ENCODE measurements around the gene UST.
"Not testable (repeated sequence)": the region's sequence is repeated elsewhere in the genome, so short reads cannot be mapped to it uniquely, and the experiment has no call there.

Gene UST

DNA sequence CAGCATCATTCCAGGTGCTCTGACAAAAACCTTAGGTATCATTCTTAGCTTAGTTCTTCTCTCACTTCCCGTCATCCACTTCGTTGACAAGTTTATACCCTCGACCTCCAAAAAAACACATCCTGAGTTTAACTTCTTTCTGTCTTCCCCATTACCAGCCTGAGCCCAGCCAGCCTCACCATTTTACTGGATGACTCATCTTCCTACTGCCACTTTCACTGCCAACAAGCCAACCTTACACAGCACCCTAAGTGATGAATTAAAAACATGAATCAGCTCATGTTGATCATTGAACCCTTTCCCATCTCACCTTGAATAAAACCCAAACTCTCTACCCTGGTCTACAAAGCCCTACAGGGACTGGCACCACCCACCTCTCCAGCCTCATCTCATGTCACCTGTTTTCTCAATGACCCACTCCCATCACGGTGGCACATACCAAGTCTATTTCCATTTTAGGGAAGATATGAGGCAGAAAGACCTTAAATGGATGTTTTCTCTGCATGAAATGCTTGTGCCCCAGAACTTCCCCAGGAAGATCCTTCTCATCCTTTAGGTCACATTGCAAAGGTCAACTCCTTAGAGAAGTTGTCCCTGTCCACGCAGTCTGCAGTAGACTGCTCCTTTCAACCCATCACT is 9.9 kb upstream of the UST start:
- DNase-seq: no peak

DNA sequence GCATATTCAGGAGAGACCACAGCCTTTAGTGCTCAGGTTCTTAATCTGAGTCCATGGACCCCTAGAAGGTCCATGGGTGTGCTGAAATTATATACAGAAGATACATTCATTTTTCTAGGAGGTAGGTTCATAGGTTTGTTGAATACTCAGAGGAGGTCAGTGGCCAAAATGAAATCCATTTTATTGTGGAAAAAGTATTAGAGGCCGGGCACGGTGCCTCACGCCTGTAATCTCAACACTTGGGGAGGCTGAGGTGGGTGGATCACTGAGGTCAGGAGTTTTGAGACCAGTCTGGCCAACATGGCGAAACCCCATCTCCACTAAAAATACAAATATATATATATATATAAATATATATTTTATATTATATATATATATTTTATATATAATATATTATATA is 9.0 kb upstream of the UST start:
- DNase-seq: no peak

DNA sequence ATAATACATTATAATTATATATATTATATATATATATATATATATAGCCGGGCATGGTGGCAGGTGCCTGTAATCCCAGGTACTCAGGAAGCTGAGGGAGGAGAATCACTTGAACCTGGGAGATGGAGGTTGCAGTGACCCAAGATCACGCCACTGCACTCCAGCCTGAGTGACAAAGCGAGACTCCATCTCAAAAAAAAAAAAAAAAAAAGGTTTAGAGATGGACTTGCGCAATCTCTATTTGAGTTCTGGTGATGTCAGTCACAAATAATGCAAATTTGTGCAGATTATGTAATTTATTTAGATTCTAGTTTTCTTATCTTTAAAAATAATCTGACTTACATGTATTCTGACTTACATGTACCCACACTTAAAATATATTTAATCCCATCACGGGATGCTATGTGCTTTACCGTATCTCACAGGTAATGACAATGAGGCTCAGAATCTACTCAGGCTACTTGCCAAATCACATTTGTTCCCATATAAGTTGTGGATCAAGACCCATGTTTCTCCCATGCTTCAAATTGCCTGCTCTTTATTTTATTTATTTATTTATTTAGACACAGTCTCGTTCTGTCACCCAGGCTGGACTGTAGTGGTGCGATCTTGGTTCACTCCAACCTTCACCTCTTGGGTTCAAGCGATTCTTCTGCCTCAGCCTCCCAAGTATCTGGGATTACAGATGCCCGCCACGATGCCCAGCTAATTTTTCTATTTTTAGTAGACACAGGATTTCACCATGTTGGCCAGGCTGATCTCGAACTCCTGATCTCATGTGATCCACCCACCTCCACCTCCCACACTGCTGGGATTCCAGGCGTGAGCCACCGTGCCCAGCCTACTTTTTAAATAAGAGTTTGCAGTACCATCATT is 7.6 kb upstream of the UST start:
- DNase-seq: no peak

DNA sequence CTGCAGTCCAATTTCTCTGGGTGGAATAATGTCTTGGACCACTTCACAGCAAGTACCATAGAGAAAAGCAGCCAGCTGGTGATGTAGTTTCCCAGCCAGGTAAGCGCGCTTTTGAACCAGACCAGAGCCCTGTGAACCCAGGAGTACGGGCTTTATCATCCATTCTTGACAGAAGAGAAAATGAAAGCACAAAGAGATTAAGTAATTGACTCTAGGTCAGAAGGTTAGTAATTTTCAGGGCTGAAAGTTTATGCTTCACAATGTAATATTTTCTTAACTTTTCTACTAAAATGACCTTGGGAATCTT is 7.1 kb upstream of the UST start:
- DNase-seq: no peak

DNA sequence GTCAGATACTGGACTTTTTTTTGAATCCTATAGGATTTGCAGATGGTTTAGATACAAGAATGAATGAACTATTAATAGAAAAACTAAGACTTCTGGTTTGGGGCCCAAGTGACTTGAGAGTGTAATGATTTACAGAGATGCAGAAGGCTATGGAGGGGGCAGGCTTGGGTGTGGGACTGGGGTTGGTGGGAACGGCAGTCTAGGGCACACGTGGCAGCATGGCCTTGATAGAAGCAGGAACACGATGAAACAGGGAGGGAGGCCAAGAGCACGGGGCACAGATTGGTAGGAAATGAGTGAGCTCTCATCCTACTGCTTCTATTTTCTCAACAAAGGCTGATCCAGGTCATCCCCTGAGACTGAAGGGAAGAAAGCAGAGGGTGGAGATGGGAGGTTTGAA is 3.4 kb upstream of the UST start:
- DNase-seq: no peak

DNA sequence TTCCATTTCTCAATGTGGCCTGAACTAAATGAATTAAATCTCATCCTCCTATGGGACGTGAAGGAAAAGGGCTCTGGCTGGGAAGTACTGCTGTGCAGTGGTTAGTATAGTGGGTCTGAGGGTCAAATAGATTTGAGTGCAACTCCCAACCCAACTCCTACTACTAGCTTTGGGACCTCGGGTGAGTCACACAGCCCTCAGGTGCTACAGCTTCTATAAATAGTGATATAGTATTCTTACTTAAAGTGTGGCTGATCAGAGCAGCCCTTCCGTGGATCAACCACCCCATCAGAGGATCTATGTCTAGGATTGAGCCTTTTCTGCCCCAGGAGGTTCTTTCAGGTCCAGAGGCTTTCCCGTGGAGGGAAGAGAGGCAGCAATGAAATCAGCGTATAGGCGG is 904 bp upstream of the UST start:
- DNase-seq: no peak

DNA sequence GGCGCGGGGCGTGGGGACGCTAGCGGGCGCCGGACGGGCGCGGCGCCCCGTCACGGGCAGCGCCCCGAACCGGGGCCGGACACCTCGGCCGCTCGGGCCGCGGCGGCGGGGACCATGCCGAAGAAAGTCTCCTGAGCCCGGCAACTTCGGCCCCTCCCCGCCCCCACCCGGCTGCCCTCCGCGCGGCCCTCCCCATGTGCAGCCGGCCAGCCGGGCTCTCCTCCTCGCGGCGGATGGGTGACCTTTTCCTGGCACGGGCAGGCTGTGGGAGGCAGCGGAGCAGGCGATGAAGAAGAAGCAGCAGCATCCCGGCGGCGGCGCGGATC is 278 bp downstream of the UST start:
- no peak for DNase-seq

DNA sequence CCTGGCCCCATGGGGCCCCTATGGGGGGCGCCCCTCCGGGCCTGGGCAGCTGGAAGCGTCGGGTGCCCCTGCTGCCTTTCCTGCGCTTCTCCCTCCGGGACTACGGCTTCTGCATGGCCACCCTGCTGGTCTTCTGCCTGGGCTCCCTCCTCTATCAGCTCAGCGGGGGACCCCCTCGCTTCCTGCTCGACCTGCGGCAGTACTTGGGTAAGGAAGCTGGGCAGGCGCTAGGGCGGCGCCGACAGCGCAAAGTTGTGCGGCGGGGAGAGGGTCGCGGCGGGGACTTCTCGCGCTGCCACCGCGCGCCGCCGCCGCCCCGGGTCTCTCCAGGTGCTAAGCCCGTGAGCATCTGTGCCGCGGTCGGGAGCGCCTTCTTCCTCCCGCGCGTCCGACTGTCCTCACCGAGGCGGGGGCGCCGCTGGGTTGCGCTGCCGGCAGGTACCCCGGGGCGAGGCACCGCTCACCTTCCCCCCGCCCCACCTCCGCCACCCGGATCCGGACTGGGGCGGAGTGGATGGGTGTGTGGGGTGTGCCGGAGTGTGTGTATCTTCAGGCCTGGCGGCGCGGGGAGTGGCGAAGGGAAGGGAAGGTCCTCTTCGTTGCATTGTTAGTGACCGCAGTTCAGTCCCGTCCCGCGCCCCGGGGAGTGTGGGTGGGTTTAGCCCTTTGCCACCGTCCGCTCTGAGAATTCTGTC is 788 bp downstream of the UST start:
- DNase-seq: peak; percentile 66 to 69

DNA sequence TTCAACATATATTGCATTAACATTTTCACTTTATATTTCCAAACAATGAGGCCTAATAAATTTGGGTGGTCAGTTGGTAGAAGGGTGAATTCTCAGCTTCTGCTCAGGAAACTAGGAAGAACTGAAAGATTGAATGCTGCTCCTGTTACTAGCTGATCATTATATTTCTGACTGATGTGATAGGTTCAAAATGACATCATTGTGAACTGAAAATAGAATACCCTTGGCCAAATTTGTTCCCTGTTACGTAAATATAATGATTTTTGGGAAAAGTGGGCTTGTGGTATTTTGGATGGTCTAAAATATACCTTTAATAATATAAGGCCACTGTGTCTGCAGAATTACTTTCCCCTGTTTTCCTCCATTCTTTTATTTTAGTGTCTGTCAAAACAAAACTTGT is 2.8 kb downstream of the UST start:
- DNase-seq: no peak

DNA sequence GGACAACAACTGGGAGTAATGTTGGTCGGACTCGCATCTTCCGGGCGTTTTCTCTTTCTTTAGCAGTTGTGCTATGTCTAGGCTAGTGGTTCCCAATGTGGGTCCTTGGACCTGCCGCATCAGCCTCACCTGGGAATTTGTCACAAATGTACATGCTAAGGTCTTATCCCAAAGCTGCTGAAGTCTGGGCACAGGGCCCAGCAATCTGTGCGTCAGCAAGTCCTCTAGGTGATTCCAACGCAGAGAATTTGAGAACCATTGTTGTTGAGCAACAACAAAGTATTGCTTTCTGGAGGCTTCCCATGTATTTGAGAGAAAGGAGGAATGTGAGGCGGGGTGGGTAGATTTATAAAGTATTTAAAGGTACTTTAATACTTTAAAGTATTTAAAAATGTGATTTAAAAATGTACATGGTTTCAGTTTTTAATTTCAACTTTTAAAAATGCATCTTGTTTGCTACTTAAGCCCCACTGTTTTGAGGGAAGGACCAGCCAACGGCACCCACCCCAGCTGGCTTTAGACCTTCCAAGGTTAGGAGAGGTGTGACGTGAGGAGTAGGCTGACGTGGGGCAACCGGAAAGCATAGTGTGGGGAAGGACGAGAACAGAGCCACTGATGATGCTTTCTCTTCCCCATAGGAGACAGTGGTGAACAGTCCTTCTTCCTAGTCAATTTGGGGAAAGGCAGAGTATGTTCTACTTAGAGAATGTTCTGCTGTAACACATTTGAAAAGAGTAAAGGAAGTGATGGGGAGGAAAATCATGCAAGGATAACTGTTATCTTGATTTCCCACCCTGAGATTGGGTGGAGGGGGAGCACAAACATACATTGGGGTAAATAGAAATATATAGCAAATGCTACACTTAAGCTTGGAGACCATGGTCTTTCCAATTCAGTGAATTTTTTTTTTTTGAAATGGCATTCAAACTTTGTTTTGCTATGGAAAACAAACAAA is 4.3 kb downstream of the UST start:
- DNase-seq: no peak

DNA sequence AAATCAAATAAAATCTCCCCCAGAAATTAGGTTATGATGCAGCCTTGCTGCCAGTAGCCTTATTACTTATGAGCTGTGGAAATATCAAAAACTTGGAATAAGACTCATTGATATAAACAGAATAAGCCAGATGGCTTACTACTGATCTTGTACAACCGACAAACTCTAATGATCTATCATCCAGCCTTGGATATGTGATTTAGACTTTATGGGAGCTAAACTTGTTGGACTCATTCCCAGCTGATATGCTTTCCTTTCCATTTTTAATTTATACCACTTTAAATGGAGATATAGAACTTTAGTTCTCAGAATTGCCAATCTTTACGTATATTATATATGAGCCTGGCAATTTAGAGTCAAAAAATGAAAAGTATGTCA is 5.0 kb downstream of the UST start:
- no peak for DNase-seq

DNA sequence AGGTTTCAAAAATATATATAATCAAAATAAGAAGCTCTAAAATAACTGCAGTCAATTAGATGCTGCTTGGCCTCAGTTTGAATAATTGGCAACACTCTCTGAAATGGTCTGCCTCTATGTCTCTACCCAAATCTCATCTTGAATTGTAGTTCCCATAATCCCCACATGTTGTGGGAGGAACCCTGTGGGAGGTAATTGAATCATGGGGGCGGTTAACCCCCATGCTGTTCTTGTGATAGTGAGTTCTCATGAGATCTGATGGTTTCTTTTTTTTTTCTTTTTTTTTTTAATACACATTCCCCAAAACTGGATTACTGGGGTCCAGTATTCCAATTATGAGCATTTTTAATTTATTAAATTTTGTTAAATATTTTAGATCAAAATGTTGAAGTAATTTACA is 8.5 kb downstream of the UST start:
- not testable (repeated sequence) for DNase-seq

DNA sequence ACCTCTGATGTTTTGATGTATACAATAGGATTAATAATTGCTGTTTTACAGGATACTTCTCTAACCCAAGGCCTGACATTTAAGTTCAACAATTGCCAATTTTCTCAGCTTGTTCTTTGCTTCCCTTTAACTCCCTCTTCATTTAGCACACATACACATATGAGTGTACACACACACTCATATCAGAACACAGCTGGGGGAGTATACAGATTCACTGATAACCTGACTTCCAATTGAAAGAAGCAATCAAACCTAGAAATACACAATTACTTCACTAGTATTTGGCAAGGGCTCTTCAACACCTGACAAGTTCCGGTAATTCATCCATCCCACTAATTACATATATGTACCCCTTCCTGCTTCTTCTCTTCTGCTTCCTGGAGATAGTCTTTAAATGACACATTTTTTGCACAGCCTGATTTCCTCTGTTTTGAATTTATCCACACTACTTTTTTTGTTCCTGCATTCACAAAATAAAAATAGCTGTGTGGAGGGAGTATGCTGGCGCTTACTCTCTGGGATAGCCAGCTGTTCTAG is 11.2 kb downstream of the UST start:
- DNase-seq: no peak

DNA sequence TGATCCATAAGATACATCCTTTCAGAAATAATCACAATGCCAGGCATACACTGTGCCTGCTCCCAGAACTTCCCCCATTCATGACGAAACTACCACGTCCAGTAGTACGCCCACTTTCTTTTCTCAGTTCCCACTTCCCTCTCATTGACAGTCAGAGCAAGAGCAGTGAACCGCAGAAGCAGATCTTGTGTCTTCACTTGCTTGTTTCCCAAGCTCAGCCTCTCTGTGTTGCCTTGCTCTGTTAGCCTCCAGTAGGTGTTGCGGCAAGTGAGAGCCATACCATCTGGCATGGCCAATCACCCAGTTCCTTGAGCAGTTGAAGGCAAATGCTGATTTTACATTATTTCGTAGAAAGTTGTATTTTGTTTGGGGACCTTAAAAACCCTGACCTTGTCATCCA is 11.7 kb downstream of the UST start:
- DNase-seq: peak; percentile 61 to 85

DNA sequence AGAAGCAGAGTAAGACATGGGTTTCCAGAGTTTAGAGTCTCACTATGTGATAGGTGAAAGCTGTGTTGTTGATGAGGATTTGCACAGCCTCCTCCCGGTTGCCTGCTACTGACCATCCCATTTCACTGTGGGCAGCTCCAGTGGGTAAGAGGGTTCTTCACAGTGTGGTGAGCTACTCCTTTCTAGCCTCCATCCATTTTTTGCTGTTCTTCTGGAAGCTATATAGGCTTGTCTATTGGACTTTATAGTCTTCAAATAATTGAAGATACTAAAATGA is 13.4 kb downstream of the UST start:
- DNase-seq: no peak

DNA sequence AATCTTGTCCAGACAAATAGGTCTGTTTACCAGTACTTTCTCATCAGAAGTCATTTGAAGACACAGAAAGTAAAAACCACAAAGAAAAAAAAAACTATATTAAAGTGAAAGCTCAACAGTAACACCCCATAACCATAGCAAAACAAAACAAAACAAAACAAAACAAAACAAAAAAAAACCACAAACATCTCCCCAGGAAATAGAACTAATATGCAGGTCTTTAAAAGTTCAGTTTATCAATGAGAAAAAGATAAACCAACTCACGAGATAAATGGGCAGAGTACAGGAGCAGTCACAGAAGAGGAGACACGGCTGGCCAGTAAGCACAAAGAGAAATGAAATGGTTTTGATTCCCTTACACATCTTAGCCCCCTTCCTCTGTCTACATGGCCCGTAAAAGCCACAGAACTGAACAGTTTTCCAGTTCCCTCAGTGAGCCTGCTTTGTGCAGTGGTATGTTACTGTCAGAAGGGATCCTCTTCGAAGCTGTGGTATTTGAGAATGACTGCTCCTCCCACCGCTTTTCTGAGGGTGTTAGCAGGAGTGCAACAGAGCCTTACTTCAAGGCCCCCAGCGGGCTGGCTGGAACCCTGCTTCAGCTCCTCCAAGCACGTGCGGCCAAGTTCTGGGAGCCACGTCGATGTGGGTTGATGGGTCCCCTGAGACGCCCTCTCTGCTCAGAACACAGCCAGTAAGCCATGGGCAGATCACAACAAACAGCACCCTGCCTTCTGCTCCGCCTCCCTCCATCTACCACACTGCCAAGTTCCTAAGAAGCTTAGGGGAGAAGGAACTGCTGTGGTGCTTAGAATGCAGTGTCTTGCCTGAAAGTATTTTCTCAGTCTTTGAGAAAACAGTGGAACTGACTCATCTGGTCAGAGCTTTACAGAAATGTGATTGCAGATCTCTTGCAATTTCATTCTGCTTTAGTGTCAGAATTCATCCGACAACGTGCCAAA is 14.0 kb downstream of the UST start:
- peak; percentile 79 to 89 for DNase-seq

DNA sequence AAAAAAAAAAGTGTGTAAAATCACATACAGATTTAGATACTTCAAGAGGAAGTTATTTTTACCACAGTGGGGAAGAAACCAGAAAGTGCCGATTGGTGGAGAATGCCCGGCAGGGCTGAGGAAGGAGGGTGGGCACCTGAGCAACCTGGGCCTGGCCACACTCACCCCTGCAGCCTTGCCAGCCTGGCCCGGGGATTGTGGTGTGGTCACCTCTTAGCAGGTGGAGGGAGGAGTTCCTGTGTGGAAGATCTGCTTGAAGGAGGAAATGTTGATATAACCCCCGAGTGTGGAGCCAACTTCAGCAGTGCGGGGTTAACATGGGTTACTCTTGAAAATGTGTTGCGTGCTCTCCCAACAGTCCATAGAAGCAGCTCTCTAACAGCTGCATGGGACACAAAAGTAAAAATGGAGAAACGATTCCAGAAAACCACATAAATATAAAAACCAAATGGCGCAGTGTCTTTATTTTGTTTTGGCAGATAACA is 14.7 kb downstream of the UST start:
- DNase-seq: peak; percentile 73 to 76

DNA sequence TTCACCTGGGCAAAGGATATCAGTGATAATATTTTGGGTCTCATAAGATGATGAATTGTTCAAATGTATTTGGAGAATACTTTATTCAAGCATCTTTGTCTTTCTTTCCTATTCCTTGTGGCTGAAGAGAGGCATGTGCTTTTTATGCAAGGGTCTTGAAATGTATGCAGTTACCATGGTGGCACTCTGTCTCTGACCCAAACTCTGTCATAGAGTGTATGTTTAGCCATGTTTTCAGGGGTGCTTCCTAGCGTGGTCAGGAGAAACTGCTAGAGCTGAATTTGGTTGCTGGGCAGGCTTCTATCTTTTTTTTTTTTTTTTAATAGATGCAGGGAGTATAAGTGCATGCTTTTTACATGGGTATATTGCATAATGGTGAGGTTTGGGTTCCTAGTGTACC is 15.4 kb downstream of the UST start:
- no peak for DNase-seq

DNA sequence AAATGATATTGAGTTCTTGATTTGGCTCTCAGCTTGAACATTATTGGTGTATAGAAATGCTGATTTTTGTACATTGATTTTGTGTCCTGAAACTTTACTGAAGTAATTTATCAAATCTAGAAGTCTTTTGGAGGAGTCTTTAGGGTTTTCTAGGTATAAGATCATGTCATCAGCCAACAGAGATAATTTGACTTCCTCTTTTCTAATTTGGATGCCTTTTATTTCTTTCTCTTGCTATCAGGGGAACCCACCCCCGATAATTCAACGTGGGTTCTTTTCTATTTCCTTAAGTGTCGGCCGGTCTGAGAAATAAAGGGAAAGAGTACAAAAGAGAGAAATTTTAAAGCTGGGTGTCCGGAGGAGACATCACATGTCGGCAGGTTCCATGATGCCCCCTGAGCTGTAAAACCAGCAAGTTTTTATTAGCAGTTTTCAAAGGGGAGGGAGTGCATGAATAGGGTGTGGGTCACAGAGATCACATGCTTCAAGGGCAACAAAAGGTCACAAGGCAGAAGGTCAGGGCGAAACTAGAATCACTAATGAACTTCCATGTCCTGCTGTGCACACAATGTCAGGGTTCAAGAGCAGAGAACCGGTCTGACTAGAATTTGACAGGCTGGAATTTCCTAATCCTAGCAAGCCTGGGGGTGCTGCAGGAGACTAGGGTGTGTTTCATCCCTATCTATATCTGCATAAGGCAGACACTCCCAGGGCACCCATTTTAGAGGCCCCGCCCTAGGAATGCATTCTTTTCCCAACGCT is 17.6 kb downstream of the UST start:
- DNase-seq: not testable (repeated sequence)

DNA sequence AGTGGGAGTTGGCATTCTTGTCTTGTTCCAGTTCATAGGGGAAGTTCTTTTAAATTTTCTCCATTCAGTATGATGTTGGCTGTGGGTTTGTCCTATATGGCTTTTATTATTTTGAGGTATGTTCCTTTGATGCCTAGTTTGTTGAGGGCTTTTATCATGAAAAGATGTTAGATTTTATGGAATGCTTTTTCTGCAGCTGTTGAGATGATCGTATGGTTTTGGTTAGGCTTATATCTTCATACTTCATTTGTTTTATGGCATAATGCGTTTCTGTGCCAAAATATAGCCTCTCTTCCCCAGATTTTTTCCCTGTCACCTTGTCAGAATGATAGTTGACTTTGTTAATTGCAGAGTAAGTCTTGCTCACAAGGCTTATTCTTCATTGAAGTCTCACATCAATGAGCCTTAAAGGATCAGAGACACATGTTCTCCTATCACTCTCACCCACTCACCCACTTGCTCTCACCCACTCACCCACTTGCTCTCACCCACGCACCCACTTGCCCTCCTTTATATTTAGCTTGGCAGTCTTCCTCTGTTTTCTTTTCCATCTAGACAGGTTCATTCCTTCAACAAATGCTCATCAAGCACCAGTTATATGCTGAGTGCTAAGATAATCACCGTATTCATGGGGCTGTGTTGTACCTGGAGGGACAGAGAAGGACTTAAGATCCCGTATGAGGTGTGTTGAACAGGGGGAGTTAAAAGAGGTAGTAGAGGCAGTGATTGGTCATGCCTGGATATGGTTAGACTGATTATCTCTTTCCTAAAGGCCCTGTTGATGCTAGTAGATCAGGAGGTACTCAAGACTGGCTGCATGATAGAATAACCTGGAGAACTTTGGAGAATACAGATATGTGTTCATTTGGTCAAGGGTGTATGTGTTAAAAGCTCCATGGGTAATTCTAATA is 19.3 kb downstream of the UST start:
- no peak for DNase-seq

Measured in CD4-positive, alpha-beta T cell treated with Interleukin-4 for 1 hour (primary cell).